Measurements from ENCODE around the gene NTRK2.

- no peak for TF ChIP-seq CTCF (IDR thresholded peaks at IDR 0.05; ENCODE audit: borderline replicate concordance, extremely low read depth, low read length, poor library complexity, severe bottlenecking)
- TF ChIP-seq EZH2 (IDR thresholded peaks at IDR 0.05; ENCODE audit: borderline replicate concordance, low read depth, low read length, severe bottlenecking), result no peak
Measured at GRCh38 chr9:84791643-84792042, 122.1 kb downstream of the NTRK2 start.
